HG02623 (cell line): Measurements from ENCODE around the gene AHCYL1.
"Not testable (repeated sequence)": the region's sequence is repeated elsewhere in the genome, so short reads cannot be mapped to it uniquely, and the experiment has no call there.

ENCODE experiments used
- ATAC-seq: cut with Tn5 transposase; IDR thresholded peaks from one replicate; pipeline ENCODE4 v1.9.1; 2021; ENCODE audit warnings: moderate library complexity; ENCODE audit not compliant: unreplicated experiment

The AHCYL1 gene

DNA sequence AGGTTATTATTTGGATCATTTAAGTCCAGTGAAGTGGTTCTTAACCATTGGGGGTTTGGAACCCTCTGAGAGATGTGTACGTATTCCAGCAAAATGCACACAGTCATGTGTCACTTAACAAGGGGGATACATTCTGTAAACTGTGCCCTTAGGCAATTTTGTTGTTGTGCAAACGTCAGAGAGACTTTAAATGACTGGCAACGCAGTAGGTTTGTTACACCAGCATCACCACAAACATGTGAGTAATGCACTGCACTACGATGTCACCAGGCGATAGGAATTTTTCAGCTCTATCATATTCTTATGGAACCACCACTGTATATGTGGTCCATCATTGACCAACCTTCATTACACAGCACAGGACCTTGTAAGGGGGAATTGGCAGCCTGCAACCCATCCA, 11.9 kb downstream of the AHCYL1 start:
- no peak for ATAC-seq

DNA sequence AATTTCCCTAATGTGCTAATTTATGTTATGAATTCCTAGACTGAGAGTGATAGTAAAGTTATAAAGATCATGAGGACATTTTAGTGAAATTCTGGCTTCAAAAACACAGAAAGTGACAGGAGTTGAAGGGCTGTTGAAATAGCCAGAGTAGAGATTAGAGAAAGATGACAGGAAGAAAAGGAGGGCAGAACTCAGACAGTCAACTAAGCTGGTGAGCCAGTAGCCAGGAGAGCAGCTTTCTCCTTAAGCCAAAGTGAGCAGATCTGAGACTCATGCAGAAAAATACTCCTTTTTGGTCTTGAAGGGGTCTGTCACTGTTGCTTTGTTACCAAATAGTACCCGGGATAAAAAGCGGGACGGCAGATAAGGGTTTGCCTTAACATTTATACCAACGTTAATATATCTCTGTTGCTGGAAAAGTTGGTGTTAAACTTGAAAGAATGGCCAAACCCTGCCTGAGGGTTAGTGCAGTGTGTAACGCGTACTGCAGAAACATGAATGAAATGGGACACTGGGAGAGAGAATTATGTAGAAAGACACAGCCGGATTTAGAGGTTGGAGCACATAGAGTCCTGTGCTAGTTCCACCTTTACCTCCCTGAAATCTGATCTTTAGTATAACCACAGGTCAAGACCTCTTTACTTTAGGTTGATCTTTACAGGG, 12.8 kb downstream of the AHCYL1 start:
- no peak for ATAC-seq

GRCh38 chr1:109997867-109998229, 13.3 kb downstream of the AHCYL1 start:
- no peak for ATAC-seq

DNA sequence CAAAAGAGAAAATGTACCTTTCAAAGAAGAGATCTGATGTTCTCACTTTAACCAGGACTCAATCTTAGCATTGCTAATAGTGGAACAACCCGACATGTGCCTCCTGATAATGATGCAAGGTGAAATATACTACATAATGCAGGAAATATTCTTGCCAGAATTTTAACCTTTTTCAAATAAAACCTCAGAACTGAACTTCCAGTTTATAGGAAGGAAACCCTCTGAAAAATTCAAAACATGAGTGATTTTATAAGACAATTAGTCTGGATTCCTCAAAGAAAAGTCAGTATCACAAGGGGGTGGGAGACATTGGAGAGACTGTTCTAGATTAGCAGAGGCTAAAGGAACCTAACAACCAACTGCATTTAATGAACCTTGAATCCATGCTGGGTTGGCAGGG, 18.1 kb downstream of the AHCYL1 start:
- ATAC-seq: no peak

GRCh38 chr1:110003747-110004428, 19.3 kb downstream of the AHCYL1 start:
- ATAC-seq: peak; percentile 52

DNA sequence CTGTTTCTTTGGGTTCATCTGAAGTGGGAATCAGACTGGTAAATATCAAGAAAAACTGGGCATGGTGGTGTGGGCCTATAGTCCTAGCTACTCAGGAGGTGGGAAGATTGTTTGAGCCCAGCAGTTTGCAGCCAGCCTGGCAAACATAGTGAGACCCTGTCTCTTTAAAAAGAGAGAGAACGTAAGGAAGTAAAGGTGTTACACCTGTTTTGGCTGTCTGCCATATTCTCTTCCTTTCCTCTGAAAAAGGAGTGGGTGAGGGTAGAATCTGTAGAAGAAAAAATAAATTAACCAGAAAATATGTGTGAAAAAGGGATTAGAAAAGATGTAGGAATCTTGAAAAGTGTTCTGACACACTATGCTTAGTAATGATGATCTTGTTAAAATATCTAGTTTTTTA, 20.0 kb downstream of the AHCYL1 start:
- ATAC-seq: no peak

DNA sequence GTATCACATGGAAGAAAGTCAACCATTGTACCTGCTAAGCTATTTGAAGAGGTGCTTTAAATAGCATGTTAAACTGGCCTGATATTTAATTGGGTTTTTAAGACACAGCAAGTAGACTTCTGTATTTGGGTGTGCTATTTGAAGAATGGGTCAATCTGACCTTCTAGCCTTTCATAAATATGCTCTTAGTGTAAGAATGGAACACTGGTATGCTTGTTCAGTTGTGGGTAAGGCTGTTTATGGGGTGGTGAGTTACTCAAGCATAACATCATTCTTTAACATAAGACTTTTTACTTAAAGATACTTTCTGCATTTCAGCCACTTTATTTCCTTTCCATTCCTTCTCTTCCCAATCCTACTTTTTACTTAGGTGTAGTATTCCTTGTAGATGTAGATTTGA, 21.4 kb downstream of the AHCYL1 start:
- no peak for ATAC-seq

GRCh38 chr1:110006516-110006915, 22.0 kb downstream of the AHCYL1 start:
- ATAC-seq: no peak

- ATAC-seq: no peak
Measured at GRCh38 chr1:110007046-110007830, 22.7 kb downstream of the AHCYL1 start.

DNA sequence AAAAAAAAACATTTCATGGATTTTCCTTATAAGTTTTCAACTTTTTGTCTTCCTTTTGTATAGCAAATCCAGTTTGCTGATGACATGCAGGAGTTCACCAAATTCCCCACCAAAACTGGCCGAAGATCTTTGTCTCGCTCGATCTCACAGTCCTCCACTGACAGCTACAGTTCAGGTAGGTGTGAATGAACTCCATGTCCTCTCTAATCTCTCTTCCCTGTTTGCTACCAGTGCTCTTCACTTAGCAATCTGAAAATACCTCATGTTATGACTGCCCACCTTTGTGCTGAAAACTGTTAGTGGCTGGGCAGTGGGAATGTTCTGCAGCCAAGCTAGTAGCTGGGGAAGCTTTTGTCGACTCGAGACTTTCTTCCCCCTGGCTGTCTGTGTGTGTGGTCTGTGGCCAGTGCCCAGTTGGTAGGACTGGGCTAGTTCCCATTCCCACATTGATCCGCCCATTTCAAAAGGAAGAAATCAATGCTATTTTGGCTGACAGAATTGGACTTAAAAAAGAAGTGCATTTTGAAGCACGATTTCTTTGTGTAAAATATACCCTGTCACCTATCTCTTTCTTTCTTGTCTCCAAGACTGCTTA, 24.5 kb downstream of the AHCYL1 start:
- ATAC-seq: no peak

GRCh38 chr1:110011527-110012041, 27.0 kb downstream of the AHCYL1 start:
- ATAC-seq: peak; percentile 96

- peak; percentile 38 for ATAC-seq
Measured at GRCh38 chr1:110012100-110012780, 27.7 kb downstream of the AHCYL1 start.

GRCh38 chr1:110017792-110018191, 33.2 kb downstream of the AHCYL1 start:
- ATAC-seq: no peak

- ATAC-seq: no peak
Measured at GRCh38 chr1:110018396-110018795, 33.8 kb downstream of the AHCYL1 start.

GRCh38 chr1:110019770-110020169, 35.2 kb downstream of the AHCYL1 start:
- no peak for ATAC-seq

- no peak for ATAC-seq
Measured at GRCh38 chr1:110021285-110021684, 36.7 kb downstream of the AHCYL1 start.

DNA sequence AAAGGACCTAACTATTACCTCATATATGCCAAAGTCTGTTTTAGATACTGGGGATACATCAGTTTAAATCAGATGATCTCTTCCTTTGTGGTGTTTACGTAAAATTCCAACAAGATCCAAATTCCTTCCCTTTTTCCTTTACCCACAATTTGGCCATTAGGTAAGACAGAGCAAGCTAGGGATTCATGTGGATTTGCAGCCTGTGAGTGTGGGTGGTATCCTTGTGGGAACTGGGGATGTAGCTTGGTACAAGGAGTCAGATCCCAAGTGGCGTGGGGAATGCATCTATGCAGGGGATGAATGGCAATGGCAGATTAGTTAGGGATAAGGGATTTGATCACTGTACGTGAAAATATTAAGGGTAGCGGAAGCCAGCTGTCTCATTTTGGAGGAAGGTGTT, 40.0 kb downstream of the AHCYL1 start:
- no peak for ATAC-seq

DNA sequence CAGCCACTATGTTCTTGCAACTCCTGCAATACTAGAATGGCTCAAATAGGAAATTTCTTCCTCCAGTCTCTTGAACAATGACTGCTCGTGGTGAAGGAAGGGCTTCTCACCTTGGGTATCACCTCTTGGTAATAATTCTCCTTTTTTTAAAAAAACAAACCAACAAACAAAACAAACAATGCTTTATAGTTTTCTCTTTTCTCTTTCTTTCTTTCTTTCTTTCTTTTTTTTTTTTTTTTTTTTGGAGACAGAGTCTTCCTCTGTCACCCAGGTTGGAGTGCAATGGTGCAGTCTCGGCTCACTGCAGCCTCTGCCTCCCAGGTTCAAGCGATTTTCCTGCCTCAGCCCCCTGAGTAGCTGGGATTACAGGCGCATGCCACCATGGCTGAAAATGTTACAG, 46.1 kb downstream of the AHCYL1 start:
- not testable (repeated sequence) for ATAC-seq

- ATAC-seq: no peak
Measured at GRCh38 chr1:110032327-110032726, 47.8 kb downstream of the AHCYL1 start.

- no peak for ATAC-seq
Measured at GRCh38 chr1:110033421-110033820, 48.9 kb downstream of the AHCYL1 start.

- no peak for ATAC-seq
Measured at GRCh38 chr1:110034040-110034450, 49.5 kb downstream of the AHCYL1 start.
